ENCODE data around the gene SLC16A3.
"Not testable (repeated sequence)": the region's sequence is repeated elsewhere in the genome, so short reads cannot be mapped to it uniquely, and the experiment has no call there.

The SLC16A3 gene

DNA sequence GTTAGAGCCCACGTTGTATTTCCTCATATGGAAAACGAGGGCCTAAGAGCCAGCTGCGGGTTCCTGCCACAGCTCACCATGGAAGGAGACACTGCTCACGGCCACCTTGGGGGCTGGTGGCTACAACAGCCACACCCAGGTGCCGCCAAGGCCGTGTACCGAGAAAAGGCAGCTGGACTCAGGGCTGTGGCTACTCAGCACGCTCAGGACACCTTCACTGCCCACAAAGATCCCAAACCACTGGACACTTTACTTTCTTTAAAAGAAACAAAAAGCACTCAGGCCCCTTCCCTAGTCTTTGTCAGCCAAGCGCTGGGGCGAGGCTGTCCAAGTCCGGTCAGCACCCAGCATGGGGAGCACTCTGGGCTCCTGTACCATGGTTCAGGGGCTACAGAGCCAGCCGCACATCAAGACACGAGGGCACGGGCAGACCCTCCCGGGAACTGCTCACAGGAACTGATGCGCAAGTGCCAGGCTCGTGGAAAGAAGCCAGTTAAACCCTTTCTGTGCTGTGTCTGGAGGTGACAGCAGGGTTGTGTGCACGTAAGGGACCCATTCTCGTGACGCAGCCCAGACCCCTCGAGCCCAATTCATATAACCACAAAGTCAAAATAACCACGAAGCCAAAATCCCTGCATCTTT lies 18.5 kb downstream of the SLC16A3 start:
- no peak for DNase-seq (ENCODE audit: low spot score)

DNA sequence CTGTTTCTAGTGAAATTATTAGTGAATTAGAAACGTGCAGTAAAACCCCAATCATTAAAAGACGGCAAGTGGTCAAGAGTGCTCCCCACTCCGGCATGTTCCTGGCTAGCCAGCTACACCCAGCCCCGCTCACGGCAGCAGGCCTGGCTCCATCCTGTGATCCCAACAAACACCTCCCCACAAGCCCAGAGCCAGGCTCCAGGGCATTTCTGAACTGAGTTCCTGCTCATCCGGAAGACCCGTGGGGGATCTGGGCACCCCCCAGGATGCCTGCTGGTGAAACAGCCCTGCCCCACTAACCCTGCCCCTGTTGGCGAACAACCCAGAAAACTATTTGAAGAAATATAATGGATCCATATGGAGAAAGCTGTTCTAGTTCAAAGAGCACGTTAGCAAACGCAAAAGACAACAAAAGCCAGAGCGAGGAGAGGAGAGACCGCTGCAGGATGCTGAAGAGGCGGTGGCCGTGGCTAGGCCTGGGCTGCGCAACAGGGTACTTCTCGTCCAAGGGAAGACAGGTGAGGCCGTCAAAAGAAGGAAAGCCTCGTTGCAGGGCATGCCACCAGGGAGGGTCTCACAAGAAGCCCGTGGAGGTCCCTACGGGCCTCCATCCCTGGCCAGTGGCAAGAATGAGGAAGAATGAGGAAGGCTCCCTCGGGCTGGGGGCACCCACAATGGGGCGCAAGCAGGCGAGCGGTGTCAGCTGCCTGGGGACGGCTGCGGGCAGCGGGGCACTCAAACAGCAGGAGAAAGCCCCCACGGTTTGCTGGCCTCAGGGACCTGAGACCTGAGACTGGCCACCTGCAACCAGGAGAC lies 19.2 kb downstream of the SLC16A3 start:
- no peak for DNase-seq (ENCODE audit: low spot score)

DNA sequence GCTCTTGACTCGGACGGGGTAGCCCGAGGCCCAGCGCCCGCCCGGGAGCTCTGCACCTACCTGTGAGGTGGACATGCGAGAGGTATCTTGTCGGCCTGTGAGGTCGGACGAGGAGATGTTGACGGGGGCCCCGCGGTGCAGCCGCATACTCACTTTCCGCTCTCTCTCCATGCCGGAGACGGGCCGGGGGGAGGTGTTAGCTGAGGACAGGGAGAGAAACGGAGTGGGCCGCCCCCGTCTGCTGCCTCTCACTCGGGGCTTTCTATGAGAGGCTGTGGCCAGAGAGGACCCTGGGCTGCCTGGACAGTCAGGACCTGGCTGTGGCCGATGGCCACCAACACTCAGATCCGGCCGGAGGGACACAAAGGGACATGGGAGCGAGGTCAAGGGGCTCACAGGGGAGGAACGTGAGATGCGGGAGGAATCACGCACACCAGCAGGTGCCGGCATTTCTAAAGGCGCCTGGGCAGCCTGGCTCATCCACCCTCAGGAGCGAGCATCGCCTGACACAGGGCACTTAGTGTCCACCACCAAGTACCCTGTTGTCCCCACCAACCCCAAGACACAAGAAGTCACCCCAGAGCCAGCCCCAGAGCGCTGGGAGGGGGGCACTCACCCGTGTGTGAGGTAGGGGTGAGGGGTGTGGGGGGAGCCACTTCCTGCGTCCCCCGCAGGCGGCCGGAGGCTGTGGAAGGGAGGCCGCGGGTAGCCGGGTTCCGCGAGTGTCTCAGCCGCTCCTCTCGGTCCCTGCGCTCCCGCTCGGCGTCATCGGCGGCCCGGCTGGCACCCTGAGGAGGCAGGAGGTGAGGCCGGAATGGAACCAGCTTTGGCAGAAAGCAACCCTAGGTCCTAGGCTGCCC lies 20.2 kb downstream of the SLC16A3 start:
- no peak for DNase-seq (ENCODE audit: low spot score)

DNA sequence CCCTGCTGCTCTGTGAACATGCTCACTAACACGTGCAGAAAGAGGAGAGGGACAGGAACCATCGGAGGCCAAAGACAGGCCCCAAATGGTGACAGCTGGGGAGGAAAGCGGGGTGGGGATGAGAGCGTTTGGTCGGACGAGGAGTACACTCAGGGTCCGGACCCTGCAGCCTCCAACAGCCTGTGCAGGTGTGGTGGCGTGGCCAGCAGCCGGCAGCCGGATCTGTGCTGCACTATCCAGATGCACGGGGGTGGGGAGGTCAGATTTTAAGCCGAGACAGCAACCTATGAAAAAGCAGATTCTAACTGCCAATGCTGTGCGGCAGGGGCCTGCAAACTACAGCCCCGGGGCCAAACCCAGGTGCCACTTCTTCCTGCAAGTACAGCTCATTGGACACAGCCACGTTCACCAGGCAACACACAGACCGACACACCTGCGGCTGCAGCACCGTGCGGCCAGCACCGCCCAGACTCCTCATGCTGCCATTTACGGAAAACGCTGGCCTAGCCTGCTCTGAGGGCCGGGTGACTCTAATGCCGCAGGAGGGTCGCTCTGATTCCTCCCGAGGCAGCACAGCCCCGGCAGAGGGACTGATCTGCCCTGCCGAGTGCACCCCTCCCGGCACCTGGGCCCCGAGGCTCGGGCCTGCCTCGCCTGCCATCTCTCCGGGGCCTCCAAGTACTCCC lies 21.2 kb downstream of the SLC16A3 start:
- DNase-seq (ENCODE audit: low spot score) = no peak

DNA sequence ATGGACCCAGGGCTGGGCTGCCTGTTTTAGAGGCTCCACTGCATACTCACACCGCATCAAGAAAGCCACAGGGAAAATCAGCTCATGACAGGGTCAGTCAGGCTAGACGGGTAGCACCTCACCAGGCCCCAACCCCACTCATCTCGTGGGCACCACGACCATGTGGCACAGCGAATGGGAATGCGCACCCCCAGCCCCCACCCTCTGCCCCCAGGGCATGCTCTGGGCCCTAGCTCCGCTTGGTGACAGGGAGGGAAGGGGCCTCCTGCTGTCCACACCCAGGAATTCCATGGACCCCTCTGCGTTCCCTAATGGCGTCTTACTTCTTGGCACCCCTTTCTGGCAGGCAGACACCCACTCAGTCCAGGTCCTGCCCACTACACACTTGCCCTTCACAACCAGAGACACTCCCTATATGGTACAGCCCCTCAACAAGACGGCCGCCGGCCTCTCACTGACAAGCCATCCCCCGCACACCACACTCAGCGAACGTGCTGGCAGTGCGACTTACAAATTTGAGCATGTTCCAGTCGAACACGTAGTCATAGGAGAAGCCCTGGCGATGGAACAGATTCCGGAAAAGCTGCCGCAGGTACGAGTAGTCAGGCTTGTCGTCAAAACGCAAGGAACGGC lies 22.1 kb downstream of the SLC16A3 start:
- no peak for DNase-seq (ENCODE audit: low spot score)

DNA sequence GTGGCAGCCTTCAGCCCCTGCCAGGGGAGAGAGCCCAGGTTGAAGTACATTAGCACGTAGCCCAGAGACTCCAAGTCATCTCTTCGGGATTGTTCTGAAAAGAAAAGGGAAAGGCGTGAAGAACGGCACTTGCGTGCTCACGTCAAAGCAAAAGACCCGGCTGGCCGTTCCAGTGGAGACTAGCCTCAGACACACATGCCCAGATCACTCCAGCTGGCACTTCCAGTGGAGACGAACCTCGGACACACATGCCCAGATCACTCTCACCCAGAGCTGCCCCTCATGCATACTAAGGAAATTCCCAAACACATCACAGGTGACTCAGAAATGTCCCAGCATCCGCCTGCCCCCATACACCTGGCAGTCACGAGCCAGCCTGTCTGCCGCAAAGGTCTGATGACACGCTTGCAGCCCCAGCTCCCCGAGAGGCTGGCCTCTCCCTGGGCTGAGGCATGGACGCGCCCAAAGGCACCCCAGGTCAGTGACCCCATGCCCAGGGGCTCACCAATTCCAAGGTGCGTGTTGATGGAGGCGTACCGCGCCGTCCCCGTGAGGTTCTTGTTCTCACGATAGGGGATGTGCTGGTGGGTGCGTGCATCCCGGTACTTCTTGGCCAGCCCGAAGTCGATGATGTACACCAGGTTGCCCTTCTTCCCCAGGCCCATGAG lies 23.8 kb downstream of the SLC16A3 start:
- DNase-seq (ENCODE audit: low spot score) = no peak

DNA sequence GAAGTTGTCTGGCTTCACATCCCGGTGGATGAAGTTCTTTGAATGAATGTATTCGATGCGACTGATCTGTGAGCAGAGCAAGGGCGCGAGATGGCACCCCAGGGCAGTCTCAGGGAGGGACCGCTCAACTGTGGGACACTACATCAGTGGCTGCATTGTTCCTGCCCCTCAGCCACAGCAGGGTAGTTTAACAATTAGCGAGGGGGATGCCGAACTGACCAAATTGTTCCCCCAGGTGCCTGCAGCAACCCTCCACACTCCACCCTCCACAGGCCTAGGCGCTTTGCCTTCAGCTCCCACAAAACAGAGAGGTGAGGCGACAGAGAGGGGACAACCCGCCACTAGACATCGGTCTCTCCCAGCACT lies 24.3 kb downstream of the SLC16A3 start:
- no peak for DNase-seq (ENCODE audit: low spot score)

DNA sequence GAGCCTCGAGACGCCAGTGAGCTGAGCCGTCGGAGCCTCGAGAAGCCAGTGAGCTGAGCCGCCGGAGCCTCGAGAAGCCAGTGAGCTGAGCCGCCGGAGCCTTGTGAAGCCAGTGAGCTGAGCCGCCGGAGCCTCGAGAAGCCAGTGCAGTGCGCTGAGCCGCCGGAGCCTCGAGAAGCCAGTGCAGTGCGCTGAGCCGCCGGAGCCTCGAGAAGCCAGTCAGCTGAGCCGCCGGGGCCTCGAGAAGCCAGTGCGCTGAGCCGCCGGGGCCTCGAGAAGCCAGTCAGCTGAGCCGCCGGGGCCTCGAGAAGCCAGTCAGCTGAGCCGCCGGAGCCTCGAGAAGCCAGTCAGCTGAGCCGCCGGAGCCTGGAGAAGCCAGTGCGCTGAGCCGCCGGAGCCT lies 25.3 kb downstream of the SLC16A3 start:
- DNase-seq (ENCODE audit: low spot score) = not testable (repeated sequence)

DNA sequence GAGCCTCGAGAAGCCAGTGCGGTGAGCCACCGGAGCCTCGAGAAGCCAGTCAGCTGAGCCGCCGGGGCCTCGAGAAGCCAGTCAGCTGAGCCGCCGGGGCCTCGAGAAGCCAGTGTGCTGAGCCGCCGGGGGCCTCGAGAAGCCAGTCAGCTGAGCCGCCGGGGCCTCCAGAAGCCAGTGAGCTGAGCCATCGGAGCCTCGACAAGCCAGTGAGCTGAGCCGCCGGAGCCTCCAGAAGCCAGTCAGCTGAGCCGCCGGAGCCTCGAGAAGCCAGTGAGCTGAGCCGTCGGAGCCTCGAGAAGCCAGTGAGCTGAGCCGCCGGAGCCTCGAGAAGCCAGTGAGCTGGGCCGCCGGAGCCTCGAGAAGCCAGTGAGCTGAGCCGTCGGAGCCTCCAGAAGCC lies 25.9 kb downstream of the SLC16A3 start:
- not testable (repeated sequence) for DNase-seq (ENCODE audit: low spot score)

DNA sequence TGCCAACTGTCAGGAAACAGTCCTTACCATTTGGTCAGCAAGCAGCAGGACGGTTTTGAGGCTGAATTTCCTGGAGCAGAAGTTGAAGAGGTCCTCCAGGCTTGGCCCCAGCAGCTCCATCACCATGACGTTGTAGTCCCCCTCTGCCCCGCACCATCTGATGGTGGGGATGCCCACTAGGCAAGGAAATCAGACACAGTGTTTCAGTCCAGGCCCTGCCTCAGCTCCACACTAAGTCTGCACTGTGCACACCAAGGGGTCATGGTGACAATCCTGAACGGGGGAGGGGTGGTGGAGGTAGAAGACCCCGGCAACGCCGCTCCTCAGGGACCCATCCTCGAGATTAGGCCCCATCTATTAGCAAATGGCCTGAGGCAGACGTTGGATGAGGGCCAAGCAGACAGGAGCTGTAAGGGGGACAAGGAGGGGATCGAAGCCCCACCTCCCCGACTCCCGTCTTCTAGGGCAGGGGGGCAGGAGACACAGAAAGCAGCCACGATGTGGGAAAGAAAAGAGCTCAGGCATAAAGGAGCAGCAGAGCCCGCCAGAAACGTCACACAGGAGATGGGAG lies 26.6 kb downstream of the SLC16A3 start:
- no peak for DNase-seq (ENCODE audit: low spot score)

DNA sequence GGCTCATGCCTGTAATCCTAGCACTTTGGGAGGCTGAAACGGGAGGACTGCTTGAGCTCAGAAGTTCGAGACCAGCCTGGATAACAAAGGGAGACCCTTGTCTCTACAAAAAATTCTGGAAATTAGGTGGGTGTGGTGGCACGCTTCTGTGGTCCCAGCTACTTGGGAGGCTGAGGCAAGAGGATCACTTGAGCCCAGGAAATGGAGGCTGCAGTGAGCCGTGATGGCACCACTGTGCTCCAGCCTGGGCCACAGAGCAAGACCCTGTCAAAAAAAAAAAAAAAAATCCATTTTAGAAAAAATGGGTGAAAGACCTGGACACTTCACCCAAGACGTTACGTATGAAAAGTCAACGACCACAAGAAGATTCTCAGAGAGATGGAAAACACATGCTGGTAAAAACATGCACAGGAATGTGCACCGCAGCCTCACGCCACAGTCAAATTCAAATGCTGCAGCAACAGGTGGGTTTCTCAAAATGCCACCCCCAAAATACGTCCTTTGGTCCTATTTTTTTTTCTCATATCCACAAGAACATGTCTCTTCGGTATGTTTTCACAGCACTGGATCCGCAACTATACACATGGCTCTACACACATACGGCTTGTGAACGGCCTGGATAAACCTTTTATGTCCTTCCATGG lies 27.5 kb downstream of the SLC16A3 start:
- DNase-seq (ENCODE audit: low spot score) = no peak

DNA sequence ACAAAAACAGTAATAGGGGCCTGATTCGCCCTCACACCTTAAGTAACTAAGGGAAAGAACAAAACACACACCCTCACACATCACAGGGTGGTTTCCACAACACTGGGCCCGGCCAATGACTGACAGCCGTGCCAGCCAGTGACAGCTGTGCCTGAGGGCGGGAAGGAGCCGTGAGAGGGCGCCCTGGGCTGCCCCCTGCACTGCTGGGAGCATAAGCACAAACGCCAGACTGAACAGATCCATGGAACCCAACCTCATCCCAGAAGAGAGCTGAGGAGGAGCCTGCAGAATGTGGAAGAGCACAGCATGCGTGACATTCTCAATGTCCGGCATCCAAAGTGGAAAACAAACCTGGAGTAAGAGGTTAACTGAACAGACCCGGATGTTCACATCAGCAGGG lies 28.6 kb downstream of the SLC16A3 start:
- DNase-seq (ENCODE audit: low spot score) = no peak

DNA sequence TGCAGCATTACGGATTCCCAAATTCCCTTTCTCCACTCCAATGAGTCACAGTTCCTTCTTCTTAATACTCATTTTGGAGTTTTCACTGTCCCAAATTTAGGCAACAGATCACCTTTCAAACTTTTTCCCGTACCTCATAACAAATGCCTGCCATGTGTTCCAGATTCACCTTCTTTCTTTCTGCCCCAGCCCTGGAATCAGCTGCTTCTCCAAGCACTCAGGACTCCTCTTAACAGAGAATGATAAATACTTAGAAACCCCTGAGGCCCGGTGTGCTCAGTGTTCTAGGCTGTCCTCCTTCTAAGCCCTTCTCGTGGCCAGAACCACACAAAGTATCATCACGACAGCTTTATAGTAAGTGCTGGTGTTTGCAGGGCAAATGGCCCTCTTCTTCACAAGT lies 29.7 kb downstream of the SLC16A3 start:
- DNase-seq (ENCODE audit: low spot score) = no peak

DNA sequence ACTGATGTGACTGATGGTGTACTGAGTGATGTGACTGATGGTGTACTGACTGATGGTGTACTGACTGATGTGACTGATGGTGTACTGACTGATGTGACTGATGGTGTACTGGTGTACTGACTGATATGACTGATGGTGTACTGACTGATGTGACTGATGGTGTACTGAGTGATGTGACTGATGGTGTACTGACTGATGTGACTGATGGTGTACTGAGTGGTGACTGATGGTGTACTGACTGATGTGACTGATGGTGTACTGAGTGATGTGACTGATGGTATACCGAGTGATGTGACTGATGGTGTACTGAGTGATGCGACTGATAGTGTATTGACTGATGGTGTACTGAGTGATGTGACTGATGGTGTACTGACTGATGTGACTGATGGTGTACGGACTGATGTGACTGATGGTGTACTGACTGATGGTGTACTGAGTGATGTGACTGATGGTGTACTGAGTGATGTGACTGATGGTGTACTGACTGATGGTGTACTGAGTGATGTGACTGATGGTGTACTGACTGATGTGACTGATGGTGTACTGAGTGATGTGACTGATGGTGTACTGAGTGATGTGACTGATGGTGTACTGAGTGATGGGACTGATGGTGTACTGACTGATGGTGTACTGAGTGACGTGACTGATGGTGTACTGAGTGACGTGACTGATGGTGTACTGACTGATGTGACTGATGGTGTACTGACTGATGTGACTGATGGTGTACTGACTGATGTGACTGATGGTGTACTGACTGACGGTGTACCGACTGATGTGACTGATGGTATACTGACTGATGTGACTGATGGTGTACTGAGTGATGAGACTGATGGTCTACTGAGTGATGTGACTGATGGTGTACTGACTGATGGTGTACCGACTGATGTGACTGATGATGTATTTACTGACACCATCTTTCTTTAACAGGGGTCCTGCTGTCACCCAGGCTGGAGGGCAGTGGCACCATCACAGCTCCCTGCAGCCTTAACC lies 31.4 kb downstream of the SLC16A3 start:
- not testable (repeated sequence) for DNase-seq (ENCODE audit: low spot score)

DNA sequence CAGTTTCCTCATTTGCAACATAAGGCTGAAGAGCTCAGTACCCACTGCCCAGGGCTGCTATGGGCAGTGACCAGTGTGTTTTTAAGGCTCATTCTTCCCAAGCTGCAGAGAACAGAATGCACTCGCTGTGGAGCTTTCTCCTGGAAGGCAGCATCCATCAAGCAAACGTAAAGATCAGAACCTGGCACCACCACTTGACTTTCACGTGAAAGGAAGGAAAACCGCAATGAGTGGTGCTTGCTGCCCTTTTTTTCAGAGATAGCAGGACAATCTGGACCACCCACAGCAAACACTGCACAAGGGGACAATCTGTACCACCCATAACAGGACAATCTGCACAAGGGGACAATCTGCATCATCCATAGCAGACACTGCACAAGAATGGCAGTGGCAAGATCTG lies 33.5 kb downstream of the SLC16A3 start:
- DNase-seq (ENCODE audit: low spot score) = no peak

DNA sequence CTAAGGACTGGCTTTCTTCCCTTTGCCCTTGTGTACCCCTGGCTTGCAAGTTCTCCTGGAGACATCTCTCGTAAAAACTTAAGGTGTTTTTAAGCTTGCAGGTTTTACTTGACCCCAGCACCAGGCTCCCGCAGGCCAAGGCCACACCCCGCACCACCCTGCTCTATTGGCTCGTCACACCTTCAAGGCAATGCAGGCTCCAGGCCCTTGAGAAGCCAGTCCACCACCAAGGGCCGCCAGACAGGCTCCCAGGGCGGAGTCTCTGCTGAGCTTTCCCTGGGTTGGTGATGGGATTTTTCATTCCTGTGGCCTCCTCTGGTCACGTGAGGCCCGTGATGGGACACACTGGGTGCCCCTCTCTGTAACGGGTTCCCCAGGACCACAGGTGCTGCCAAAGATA lies 34.8 kb downstream of the SLC16A3 start:
- no peak for DNase-seq (ENCODE audit: low spot score)

DNA sequence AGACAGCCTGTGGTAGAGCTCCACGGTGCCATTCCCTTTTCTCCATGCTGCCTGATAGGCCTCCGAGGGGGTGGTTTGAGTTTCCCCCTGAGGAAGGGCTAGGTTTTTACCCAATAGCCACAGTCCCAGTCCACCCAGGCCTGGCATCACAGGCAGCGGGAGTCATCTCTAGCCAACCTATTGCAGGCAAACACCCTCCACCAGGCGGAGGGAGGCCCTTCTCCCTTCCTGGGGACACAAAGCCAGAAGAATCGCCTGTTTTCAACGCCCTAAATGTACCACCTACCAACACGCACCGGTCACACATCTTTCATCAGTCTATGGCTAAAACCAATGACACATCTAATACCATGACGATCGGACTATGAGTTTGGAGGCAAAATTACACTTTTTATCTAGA lies 37.3 kb downstream of the SLC16A3 start:
- DNase-seq (ENCODE audit: low spot score) = no peak

DNA sequence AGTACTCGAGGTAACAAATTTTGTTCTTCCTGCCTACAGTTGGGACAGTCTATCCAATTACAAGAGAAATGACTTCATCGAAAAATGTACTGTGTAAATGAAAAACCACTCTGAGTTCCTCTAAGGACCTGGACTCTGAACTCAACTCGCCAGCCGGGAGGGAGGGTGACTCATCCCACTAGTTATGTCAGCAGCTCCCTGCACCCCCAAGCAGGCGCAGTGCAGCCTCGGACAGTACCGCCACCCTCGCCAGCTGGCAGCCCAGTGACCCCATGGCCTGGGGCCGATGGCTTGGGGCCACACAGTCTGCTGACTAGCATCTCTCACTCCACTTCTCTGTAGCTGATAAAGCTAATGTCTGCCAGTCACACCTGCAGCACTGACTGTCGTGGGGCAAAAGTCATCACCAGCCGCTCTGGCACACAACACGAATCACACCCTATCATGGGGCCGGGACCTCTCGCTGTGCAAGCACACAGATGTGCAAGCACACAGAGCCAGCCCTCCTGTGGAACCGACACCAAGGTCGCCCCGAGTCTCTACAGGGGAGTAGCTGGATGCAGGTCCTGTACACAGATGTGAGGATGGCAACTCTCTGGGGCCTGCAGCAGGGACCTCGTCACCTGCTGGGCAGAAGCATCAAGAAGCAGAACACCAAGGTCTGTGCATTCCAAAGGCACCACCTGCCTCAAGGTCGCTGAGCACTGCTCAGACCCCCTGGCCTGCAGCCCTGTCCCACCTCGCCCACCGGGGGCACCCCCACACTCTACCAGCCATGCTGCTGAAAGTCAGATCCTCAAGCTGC lies 38.9 kb downstream of the SLC16A3 start:
- DNase-seq (ENCODE audit: low spot score) = no peak

Measured in ecto neural progenitor cell (in vitro differentiated cells).